Measurements from ENCODE around the gene C19orf33.
A peak's percentile ranks its signal among the peaks of the same experiment; 100 is the strongest.

Gene C19orf33

DNA sequence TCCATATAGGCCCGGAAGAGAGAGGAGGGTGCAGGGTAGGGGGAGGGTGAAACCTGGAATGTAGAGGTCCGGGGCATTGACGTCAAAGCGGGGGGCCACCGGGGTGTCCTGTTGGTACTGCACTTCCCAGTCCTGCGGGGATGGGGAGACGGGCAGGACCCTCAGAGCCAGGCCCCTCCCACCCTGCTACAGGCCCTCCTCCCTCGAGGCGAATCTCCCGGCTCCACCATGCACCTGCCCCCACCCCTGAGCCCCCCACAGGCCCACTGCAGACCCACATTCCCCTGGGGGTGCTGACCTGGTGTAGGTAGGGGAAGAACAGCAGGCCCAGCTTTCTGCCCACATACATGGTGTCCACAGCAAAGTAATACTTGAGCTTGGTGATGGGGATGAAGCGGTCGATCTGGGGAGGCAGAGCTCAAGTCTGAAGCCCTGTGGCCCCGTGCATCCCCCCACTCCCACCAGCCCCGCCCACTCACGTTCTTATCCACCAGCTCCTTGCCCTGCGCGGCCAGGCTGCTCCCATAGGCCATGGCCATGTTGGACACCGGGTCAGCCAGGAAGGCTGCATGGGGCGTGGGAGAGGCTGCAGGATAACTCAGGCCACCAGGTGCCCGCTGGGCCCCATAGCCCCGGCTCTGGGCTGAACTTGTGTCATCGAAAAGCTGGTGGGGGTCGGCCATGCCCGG, 5.0 kb downstream of the C19orf33 start:
- no peak for DNase-seq (ENCODE audit: low spot score)

GRCh38 chr19:38309615-38310278, 5.7 kb downstream of the C19orf33 start:
- no peak for DNase-seq (ENCODE audit: low spot score)

DNA sequence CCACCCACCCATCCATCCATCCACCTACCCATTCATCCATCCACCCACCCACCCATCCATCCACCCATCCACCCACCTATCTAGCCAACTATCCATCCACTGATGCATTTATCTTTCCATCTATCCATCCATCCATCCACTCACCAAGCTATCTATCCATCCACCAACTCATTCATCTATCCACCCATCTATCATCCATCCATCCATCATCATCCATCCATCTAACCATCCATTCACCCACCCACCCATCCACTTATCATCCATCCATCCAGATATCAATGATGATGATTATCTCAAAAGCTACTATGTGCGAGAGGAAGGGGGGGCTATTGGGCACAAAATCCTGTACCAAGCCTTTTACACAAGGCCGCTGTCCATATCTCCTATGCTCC, 6.2 kb downstream of the C19orf33 start:
- no peak for DNase-seq (ENCODE audit: low spot score)

DNA sequence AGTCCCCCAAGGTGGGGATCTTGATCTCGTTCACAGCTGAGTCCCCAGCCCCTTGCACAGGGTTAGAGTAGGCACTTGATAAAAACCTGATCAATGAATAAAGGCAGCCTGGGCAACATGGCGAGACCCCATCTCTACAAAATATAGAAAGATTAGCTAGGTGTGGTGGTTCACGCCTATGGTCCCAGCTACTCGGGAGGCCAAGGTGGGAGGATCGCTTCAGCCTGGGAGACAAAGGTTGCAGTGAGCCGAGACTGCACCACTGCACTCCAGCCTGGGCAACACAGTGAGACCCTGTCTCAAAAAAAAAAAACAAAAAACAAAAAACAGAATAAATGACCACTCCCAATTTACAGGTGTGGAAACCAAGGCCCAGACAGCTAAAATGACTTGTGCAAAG, 6.9 kb downstream of the C19orf33 start:
- no peak for DNase-seq (ENCODE audit: low spot score)

GRCh38 chr19:38315657-38316476, 11.8 kb downstream of the C19orf33 start, which contains the start of gene YIF1B:
YIF1B (minus strand) TSS chr19:38315947; CDS start chr19:38315917, 30 bp downstream.
- DNase-seq (ENCODE audit: low spot score): peak; percentile 99

DNA sequence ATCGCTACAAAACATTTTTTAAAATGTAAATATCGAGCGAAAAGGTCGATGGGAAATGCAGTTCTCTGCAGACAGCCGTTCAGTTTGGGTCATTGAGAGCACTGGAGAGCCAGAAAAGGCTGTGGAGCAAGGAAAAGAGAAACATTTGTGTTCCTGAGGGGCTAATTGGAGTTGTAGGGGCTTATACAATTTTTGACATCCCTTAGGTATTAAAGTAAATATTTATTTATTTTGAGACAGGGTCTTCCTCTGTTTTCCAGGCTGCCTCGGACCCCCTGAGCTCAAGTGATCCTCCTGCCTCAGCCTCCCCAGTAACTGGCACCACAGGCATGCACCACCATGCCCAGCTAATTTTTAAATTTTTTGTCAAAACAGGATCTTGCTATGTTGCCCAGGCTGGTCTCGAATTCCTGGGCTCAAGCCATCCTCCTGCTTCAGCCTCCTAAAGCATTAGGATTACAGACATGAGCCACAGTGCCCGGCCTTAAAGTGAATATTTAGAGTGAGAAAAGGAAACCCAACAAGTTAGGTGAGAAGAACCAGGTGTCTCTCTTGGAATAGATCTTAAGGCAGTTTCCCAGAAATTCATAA, 12.5 kb downstream of the C19orf33 start:
- no peak for DNase-seq (ENCODE audit: low spot score)

DNA sequence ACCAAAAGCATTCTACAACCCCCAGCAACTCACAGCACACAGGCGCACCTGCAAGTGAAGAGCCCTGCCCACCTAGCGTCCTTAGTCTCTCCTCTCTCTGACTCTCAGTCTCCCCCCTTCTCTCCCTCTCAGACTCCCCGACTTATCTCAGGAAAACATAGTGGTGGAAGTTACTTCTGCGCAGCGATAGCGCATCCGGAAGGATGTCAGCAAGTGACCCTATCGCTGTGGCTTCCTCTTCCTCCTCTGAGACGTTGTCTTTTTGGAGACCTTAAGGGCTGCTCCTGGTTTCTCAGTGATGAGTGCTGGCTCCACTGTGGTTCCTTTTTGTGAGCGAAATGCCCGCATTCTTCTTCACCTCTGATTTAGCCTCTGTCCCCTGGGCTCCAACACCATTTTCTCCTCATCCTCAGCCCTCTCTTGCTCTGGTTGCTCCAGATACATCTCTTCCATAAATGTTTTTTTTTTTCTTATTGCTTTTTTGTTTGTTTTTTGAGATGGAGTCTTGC, 13.1 kb downstream of the C19orf33 start:
- no peak for DNase-seq (ENCODE audit: low spot score)

GRCh38 chr19:38318660-38319059, 14.6 kb downstream of the C19orf33 start:
- DNase-seq (ENCODE audit: low spot score): no peak

DNA sequence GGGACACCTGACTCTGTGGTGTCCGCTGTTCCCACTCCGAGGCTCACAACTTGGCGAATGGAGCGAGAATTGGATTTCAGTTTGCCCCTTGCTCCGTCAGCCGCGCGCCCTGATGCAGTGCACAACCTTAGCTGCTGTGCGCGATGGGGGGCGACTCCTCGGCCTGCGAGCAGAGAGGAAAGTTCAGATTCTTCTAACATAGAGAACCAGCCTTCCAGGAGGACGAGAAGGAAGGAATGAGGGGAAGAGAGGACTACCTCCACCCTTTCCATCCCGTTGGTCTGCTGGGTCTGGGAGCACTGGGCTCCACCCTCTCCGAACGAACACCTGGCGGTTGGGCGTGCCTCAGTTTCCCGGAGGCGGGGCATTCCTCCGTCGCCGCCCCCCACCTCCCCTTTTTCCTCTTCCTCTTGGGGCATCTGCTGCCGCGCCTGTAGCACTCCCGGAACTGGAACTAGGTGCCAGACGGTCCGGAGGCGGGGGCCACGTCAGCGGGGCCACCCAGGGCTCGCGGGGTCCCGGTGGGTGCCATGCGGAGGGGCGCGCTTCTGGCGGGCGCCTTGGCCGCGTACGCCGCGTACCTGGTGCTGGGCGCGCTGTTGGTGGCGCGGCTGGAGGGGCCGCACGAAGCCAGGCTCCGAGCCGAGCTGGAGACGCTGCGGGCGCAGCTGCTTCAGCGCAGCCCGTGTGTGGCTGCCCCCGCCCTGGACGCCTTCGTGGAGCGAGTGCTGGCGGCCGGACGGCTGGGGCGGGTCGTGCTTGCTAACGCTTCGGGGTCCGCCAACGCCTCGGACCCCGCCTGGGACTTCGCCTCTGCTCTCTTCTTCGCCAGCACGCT, 15.6 kb downstream of the C19orf33 start, which contains the start of gene KCNK6:
TSS of gene KCNK6 (plus strand) at position 425 of the 838 bp plus-strand sequence. CDS start at position 531, 106 bp downstream.
- DNase-seq (ENCODE audit: low spot score): peak; percentile 24

GRCh38 chr19:38320969-38321339, 16.9 kb downstream of the C19orf33 start:
- no peak for DNase-seq (ENCODE audit: low spot score)

DNA sequence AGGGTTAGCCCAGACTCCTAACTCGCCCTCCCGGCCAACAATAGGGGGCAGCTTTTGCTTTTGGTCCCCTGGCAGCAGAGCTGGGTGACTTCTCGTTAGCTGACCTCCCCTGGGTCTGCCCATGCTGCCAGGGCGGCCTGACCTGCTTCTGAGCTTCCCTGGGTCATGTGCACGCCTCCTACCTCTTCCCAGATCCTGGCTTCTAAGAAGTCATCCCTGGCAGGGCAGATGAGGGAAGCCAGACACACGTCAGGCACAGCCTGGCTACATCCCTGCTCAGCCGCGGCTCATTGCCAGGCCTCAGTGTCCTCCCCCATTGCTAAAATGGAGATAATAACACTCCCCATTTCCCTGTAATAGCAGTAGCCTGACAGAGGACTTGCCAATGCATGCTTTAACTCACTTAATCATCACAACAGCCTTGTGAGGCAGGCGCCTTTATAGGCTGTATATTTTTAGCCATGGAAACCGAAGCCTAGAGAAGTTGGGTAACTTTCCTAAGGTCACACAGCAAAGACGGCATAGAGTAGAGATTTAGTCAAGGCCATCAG, 17.7 kb downstream of the C19orf33 start:
- peak; percentile 31 for DNase-seq (ENCODE audit: low spot score)

DNA sequence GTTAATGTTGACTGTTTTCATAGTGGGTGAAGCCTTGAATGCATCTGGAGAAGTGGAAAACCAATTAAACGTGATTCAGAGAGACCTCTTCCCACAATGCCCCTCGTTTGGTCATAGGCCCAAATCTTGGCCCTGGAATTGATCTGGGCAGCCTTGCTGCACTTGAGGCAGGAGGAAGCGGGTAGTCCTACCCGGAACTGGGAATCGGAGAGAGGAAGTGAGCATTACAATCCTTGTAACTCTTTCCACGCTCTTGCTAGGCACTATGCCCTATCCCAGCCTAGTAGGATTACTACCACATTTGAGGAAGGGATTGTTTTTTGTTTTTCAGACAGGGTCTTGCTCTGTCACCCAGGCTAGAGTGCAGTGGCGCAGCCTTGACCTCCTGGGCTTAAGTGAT, 19.2 kb downstream of the C19orf33 start:
- no peak for DNase-seq (ENCODE audit: low spot score)

GRCh38 chr19:38324431-38324830, 20.4 kb downstream of the C19orf33 start:
- no peak for DNase-seq (ENCODE audit: low spot score)

GRCh38 chr19:38326591-38326990, 22.5 kb downstream of the C19orf33 start:
- DNase-seq (ENCODE audit: low spot score): no peak

- no peak for DNase-seq (ENCODE audit: low spot score)
Observed at GRCh38 chr19:38329651-38330050, 25.6 kb downstream of the C19orf33 start.

GRCh38 chr19:38331728-38332127, 27.7 kb downstream of the C19orf33 start:
- no peak for DNase-seq (ENCODE audit: low spot score)

DNA sequence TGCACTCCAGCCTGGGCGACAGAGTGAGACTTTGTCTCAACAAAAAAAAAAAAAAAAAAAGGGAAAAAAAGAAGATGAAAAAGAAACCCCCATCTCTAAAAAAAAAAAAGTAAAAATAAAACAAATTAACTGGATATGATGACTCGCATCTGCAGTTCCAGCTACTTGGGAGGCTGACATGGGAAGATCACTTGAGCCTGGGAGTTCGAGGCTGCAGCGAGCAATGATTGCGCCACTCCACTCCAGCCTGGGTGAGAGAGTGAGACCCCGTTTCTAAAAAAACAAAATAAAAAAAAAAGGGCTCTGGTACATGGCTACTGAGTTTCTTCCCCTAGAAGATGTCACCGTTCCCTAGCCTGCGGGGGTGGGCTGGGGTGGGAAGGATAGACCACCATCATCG, 29.2 kb downstream of the C19orf33 start:
- DNase-seq (ENCODE audit: low spot score): no peak

DNA sequence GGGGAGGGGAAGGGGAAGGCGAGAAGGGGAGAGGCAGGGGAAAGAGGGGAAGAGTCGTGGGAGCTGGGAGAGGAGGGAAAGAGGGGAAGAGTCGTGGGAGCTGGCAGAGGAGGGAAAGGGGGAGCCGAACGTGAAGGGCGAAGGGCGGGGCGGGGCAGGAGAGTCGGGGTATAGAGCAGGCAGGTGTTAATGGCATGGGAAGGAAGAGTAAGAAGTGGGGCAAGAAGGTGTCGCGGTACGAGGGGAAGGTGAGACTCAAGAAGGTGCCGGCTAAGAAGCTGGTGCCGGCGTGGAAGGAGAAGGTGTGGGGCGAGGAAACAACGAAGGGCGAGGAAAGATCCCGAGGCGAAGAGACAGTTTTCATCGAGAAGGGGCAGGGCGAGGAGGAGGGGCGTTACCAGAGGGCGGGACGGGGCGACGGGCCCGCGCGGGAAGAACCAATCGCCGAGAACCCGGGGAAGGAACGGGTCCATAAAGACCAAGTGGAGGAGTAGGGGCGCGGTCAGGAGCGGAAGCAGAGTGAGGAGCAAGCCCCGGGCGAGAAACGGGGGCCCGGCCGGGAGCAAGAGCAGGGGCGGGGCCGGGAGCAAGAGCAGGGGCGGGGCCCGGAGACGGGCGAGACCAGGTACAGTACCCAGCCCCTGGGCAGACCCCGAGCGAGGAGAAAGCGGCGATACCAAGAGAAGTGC, 32.0 kb downstream of the C19orf33 start:
- DNase-seq (ENCODE audit: low spot score): peak; percentile 97

GRCh38 chr19:38336638-38337359, 32.7 kb downstream of the C19orf33 start:
- DNase-seq (ENCODE audit: low spot score): peak; percentile 90

DNA sequence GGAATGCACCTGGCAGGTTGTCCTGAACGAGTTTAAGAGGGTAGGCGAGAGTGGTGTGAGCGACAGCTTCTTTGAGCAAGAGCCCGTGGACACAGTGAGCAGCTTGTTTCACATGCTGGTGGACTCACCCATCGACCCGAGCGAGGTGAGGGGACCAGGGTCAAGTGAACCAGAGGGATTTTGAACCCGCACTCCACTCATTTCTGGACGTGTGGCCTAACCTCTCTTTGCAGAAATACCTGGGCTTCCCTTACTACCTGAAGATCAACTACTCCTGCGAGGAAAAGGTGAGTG, 33.3 kb downstream of the C19orf33 start:
- DNase-seq (ENCODE audit: low spot score): no peak

Data from AG08395 (cell line).